GM12878 (cell line): ENCODE data around the gene EDNRA. TPM values are rescaled to one million over a fixed set of nuclear protein-coding genes. Genes with fewer than 3 reads are reported as not detected.

Experiments used
- ATAC-seq: fragments of 200-7000 bp; cut with Tn5 transposase; 3 replicates; pipeline ENCODE4 v1.9.1; 2020; ENCODE audit warnings: mild to moderate bottlenecking, moderate library complexity
- BruUV-seq: library from RNA; stranded (reverse); fragments of 400-500 nt; replicated peaks from 2 replicates; lab custom pipeline; 2021; lab: Mats Ljungman, UMichigan
- CTCF ChIA-PET: fragments of 300-600 bp; sonication (Branson Sonifier 250); formaldehyde crosslinking; extraction: SDS; loops from one replicate; lab custom pipeline; 2021; ENCODE audit warnings: inconsistent platforms; lab: Yijun Ruan, JAX
- POLR2A ChIA-PET: fragments of 350-600 bp; formaldehyde crosslinking; extraction: SDS; loops from one replicate; lab custom pipeline; 2021; ENCODE audit warnings: inconsistent platforms; lab: Charles Lee
- RAD21 ChIA-PET: fragments of 300-600 bp; sonication (Branson Sonifier 250); formaldehyde crosslinking; loops from one replicate; lab custom pipeline; 2023; ENCODE audit warnings: antibody characterized with exemption; ENCODE audit not compliant: unreplicated experiment; lab: Charles Lee
- SMC1A ChIA-PET: fragments of 300-600 bp; sonication (Branson Sonifier 250); formaldehyde crosslinking; loops from one replicate; lab custom pipeline; 2023; ENCODE audit not compliant: unreplicated experiment, uncharacterized antibody; lab: Charles Lee
- DNase-seq: peaks from one replicate; pipeline ENCODE4 v3.0.0-alpha.2; 2011; ENCODE audit warnings: low read depth, low spot score
- FAIRE-seq: peaks from 3 replicates; lab custom pipeline; 2011; peaks lifted over from hg19 to GRCh38; lab: Jason Lieb, UNC
- H2AFZ ChIP-seq: 2 replicates; pipeline ENCODE4 v1.6.0; 2011; ENCODE audit warnings: low read depth, low read length, control low read depth; ENCODE audit not compliant: control insufficient read depth
- H3K27ac ChIP-seq: 2 replicates; pipeline ENCODE4 v1.5.1; 2011; ENCODE audit warnings: control low read depth; ENCODE audit not compliant: control insufficient read depth, insufficient read depth
- H3K27me3 ChIP-seq, 2 experiments: replicated peaks in 1 of 2; 2 replicates each; pipeline versions ENCODE4 v1.6.0 to v1.6.1; 2011; ENCODE audit warnings: low read length in 1 of 2; ENCODE audit not compliant: control insufficient read depth in 2 of 2, insufficient read depth in 2 of 2
- H3K36me3 ChIP-seq, 2 experiments: 2 replicates each; pipeline ENCODE4 v1.5.1; 2011; ENCODE audit warnings: low read length in 1 of 2; ENCODE audit not compliant: control insufficient read depth in 2 of 2, insufficient read depth in 2 of 2
- H3K4me1 ChIP-seq: 2 replicates; pipeline ENCODE4 v1.6.1; 2011; ENCODE audit warnings: mild to moderate bottlenecking, low read length, moderate library complexity, mixed read lengths; ENCODE audit not compliant: control insufficient read depth, insufficient read depth
- H3K4me2 ChIP-seq: 2 replicates; pipeline ENCODE4 v1.6.0; 2011; ENCODE audit warnings: control low read depth; ENCODE audit not compliant: control insufficient read depth, insufficient read depth
- H3K4me3 ChIP-seq: fragments of 200-600 bp; sonication (generic); 2 replicates; pipeline ENCODE4 v1.5.1; 2016
- H3K79me2 ChIP-seq: 2 replicates; pipeline ENCODE4 v1.6.0; 2011; ENCODE audit warnings: low read length; ENCODE audit not compliant: control insufficient read depth, insufficient read depth
- H3K9ac ChIP-seq: 2 replicates; pipeline ENCODE4 v1.8.0; 2011; ENCODE audit warnings: low read length, control low read depth, mixed read lengths; ENCODE audit not compliant: control insufficient read depth, insufficient read depth
- H3K9me3 ChIP-seq: replicated peaks from 3 replicates; pipeline ENCODE4 v1.5.1; 2011; ENCODE audit warnings: mild to moderate bottlenecking, low read length; ENCODE audit not compliant: control insufficient read depth, insufficient read depth
- H4K20me1 ChIP-seq: 2 replicates; pipeline ENCODE4 v1.6.0; 2011; ENCODE audit not compliant: control insufficient read depth, insufficient read depth
- BCL11A ChIP-seq: IDR thresholded peaks from 2 replicates; pipeline ENCODE4 v1.6.1; 2011; ENCODE audit warnings: low read depth, low read length
- BHLHE40 ChIP-seq, 2 experiments: fragments of 450-650 bp in 1 of 2; IDR thresholded peaks; 2 replicates each; pipeline ENCODE4 v1.6.1; 2011 to 2017; ENCODE audit warnings: low read depth in 2 of 2, borderline replicate concordance in 1 of 2, improper control_type of control experiment in 1 of 2, low read length in 1 of 2, mild to moderate bottlenecking in 1 of 2
- CREB1 ChIP-seq: IDR thresholded peaks from 2 replicates; pipeline ENCODE4 v1.6.1; 2012; ENCODE audit warnings: low read depth, mild to moderate bottlenecking, inconsistent platforms
- CREM ChIP-seq: IDR thresholded peaks from 2 replicates; pipeline ENCODE4 v1.6.1; 2014; ENCODE audit warnings: antibody characterized with exemption, low read depth
- EED ChIP-seq: sonication (generic); IDR thresholded peaks from 2 replicates; pipeline ENCODE4 v1.6.1; 2016; ENCODE audit warnings: antibody characterized with exemption, low read depth
- EGR1 ChIP-seq, 2 experiments: IDR thresholded peaks; 1 replicate in 1 of 2; 2 replicates in 1 of 2; pipeline ENCODE4 v1.6.1; 2011 to 2012; ENCODE audit warnings: low read depth in 2 of 2, low read length in 2 of 2, borderline replicate concordance in 1 of 2, mild to moderate bottlenecking in 1 of 2, moderate library complexity in 1 of 2
- IRF4 ChIP-seq: IDR thresholded peaks from 2 replicates; pipeline ENCODE4 v1.6.1; 2011; ENCODE audit warnings: low read depth, low read length
- JUNB ChIP-seq: IDR thresholded peaks from 2 replicates; pipeline ENCODE4 v1.6.1; 2016; ENCODE audit warnings: antibody characterized with exemption, mild to moderate bottlenecking
- MEF2B ChIP-seq: fragments of 450-650 bp; IDR thresholded peaks from 2 replicates; pipeline ENCODE4 v1.6.1; 2018; ENCODE audit warnings: mild to moderate bottlenecking, moderate library complexity; ENCODE audit not compliant: partially characterized antibody, poor library complexity, severe bottlenecking
- NFIC ChIP-seq: IDR thresholded peaks from 2 replicates; pipeline ENCODE4 v1.6.1; 2012; ENCODE audit warnings: low read depth, mild to moderate bottlenecking, inconsistent platforms, low read length, moderate library complexity
- POU2F2 ChIP-seq: IDR thresholded peaks from 3 replicates; pipeline ENCODE4 v1.6.1; 2011; ENCODE audit warnings: low read depth, mild to moderate bottlenecking, low read length, borderline replicate concordance
- RUNX3 ChIP-seq: IDR thresholded peaks from 2 replicates; pipeline ENCODE4 v1.6.1; 2012; ENCODE audit warnings: low read length, inconsistent platforms
- SRF ChIP-seq, 2 experiments: IDR thresholded peaks; 2 replicates each; pipeline ENCODE4 v1.6.1; 2011; ENCODE audit warnings: low read depth in 2 of 2, low read length in 2 of 2, mild to moderate bottlenecking in 1 of 2, moderate library complexity in 1 of 2
- TCF12 ChIP-seq: IDR thresholded peaks from 2 replicates; pipeline ENCODE4 v1.6.1; 2011; ENCODE audit warnings: low read depth, mild to moderate bottlenecking, low read length
- TCF3 ChIP-seq: IDR thresholded peaks from 2 replicates; pipeline ENCODE4 v1.6.1; 2012; ENCODE audit warnings: low read depth, mild to moderate bottlenecking, low read length, borderline replicate concordance; ENCODE audit not compliant: insufficient read depth
- WGBS: methylation state at CpG from one replicate; pipeline ENCODE4 v1.1.6; 2016; ENCODE audit warnings: low lambda C conversion rate; ENCODE audit not compliant: insufficient replicate concordance, insufficient coverage; ENCODE audit errors: missing lambda C conversion rate; 5-methylcytosine and 5-hydroxymethylcytosine counted together
- in situ Hi-C: fragments of 300-500 bp; cut with MboI; formaldehyde crosslinking; loops from 9 replicates; pipeline ENCODE4 v1.14.3; 2018; ENCODE audit warnings: mixed read lengths
- intact Hi-C: fragments of 100-400 bp; cut with micrococcal nuclease; formaldehyde crosslinking; loops from one replicate; pipeline ENCODE4 v1.14.2; 2022; ENCODE audit not compliant: unreplicated experiment
- polyA plus RNA-seq, 11 experiments: library from polyadenylated mRNA; depleted of rRNA in 4 of 11; unstranded in 6 of 11; stranded (reverse) in 5 of 11; fragments of >200 nt; fragmentation: Nextera tagmentation in 4 of 11; fragmentation: Illumina TruSeq in 1 of 11; extraction: Ambion mirVana in 4 of 11; extraction: Trizol in 1 of 11; gene quantifications; 1 replicate in 1 of 11; 2 replicates in 10 of 11; pipeline versions ENCODE4 v1.2.1 to v1.2.3, GENCODE V29; 2011 to 2016; ENCODE audit warnings: inconsistent platforms in 2 of 11, missing spikeins in 2 of 11, low read depth in 1 of 11
- total RNA-seq, 4 experiments: library from RNA; depleted of rRNA in 3 of 4; stranded (reverse); fragments of >200 nt in 3 of 4; fragmentation: Illumina TruSeq in 1 of 4; extraction: Trizol in 1 of 4; gene quantifications; 2 replicates each; pipeline versions ENCODE4 v1.2.1 to v1.2.3, GENCODE V29; 2013 to 2021
- TF ChIP-seq, protein P1 (sequence below): IDR thresholded peaks from 2 replicates; pipeline ENCODE4 v1.6.1; 2012; ENCODE audit warnings: low read length, inconsistent platforms
- TF ChIP-seq, protein P2 (sequence below): IDR thresholded peaks from 2 replicates; pipeline ENCODE4 v1.6.1; 2012; ENCODE audit warnings: improper control_type of control experiment, low read depth, low read length; ENCODE audit not compliant: insufficient replicate concordance

Gene EDNRA
- total and polyA plus RNA-seq, 10 of the 15 experiments (the other 5 are each of a cell fraction or from before 2014, with no cell fraction given) = 0.01 to 0.32 (median 0.13) TPM

DNA sequence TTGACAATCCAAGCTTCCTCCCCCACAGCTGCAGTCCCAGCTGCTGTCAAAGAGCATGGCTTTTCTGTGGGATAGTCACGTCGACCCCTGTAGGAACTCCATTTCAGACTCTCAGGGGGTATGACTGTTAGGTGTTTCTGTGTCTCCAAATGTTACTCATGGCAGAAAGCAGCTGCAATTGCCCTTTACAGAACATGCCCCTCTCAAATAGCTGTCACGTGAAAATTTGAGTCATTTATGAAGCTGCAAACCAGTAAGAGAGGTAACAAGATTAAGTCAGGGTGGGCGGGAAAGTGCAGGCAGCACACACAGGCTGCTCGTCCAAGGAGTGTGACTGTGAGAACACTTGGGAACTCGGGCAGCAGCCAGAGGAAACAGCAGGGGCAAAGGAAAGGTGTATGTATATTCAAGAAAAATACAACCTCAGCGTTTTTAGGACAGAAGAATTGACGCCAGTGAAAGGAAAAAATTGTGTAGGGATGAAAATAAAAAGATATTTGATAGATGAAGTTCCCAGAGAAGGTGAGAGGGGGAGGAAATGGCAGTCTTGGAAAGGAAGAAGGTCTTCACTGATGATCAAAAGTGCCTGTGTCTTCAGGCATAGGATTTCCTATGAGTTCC lies 69.8 kb downstream of the EDNRA start:
- DNase-seq (peak; percentile 24), FAIRE-seq (no peak), ATAC-seq (peak; percentile 83)
- Histone ChIP-seq H3K9me3 (peaks cover 6% of the 10 kb centered on the region; the same call in 2 of the 3 replicates), H3K4me1 (peaks cover 9% of the 10 kb centered on the region), H3K4me3 (peak overlapping the region; percentile 38), H3K27me3 (no peaks in the 10 kb centered on the region), H4K20me1 (no peaks in the 10 kb centered on the region), H3K27ac (peak overlapping the region; percentile 21), H3K9ac (peak overlapping the region; percentile 3), H2AFZ (peak overlapping the region; percentile 94), H3K36me3 (no peaks in the 10 kb centered on the region), H3K79me2 (no peaks in the 10 kb centered on the region), H3K4me2 (peak overlapping the region; percentile 46)
- ChIA-PET SMC1A (interaction anchor here (1.3 to 1.8 kb wide), 2 partner anchors 10 to 398 kb away, joined by 4 to 8 read pairs; no protein-coding TSS in a partner anchor), POLR2A (no interaction called here), CTCF (interaction anchor here (0.9 to 1.3 kb wide), 3 partner anchors 32 to 316 kb away, joined by 3 to 6 read pairs (median 3); no protein-coding TSS in a partner anchor), RAD21 (interaction anchor here (1.2 to 1.9 kb wide), 2 partner anchors 32 to 36 kb away, joined by 3 to 5 read pairs; no protein-coding TSS in a partner anchor)
- in situ Hi-C loops = no loop called here
- 1% methylated on average over 8 of the region's 8 CpGs for WGBS
- BruUV-seq = no TSS peak
- intact Hi-C loops = no loop called here
- peak; percentile 74 for TF ChIP-seq NFIC
- TF ChIP-seq, protein P1, sequence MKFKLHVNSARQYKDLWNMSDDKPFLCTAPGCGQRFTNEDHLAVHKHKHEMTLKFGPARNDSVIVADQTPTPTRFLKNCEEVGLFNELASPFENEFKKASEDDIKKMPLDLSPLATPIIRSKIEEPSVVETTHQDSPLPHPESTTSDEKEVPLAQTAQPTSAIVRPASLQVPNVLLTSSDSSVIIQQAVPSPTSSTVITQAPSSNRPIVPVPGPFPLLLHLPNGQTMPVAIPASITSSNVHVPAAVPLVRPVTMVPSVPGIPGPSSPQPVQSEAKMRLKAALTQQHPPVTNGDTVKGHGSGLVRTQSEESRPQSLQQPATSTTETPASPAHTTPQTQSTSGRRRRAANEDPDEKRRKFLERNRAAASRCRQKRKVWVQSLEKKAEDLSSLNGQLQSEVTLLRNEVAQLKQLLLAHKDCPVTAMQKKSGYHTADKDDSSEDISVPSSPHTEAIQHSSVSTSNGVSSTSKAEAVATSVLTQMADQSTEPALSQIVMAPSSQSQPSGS = peak; percentile 53; the same call in 1 of the 2 replicates
- peak in 1 of 2 experiments; percentile 41; a peak in 1 of 4 replicates for TF ChIP-seq SRF (IDR thresholded peaks at IDR 0.05; ENCODE audit: low read depth in 2 of 2, low read length in 2 of 2)
- peak; percentile 77 to 78 for TF ChIP-seq BHLHE40 (IDR thresholded peaks at IDR 0.05; ENCODE audit: borderline replicate concordance in 1 of 2, low read depth in 2 of 2, low read length in 1 of 2)
- TF ChIP-seq, protein P2, sequence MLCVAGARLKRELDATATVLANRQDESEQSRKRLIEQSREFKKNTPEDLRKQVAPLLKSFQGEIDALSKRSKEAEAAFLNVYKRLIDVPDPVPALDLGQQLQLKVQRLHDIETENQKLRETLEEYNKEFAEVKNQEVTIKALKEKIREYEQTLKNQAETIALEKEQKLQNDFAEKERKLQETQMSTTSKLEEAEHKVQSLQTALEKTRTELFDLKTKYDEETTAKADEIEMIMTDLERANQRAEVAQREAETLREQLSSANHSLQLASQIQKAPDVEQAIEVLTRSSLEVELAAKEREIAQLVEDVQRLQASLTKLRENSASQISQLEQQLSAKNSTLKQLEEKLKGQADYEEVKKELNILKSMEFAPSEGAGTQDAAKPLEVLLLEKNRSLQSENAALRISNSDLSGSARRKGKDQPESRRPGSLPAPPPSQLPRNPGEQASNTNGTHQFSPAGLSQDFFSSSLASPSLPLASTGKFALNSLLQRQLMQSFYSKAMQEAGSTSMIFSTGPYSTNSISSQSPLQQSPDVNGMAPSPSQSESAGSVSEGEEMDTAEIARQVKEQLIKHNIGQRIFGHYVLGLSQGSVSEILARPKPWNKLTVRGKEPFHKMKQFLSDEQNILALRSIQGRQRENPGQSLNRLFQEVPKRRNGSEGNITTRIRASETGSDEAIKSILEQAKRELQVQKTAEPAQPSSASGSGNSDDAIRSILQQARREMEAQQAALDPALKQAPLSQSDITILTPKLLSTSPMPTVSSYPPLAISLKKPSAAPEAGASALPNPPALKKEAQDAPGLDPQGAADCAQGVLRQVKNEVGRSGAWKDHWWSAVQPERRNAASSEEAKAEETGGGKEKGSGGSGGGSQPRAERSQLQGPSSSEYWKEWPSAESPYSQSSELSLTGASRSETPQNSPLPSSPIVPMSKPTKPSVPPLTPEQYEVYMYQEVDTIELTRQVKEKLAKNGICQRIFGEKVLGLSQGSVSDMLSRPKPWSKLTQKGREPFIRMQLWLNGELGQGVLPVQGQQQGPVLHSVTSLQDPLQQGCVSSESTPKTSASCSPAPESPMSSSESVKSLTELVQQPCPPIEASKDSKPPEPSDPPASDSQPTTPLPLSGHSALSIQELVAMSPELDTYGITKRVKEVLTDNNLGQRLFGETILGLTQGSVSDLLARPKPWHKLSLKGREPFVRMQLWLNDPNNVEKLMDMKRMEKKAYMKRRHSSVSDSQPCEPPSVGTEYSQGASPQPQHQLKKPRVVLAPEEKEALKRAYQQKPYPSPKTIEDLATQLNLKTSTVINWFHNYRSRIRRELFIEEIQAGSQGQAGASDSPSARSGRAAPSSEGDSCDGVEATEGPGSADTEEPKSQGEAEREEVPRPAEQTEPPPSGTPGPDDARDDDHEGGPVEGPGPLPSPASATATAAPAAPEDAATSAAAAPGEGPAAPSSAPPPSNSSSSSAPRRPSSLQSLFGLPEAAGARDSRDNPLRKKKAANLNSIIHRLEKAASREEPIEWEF = no peak
- TF ChIP-seq MEF2B = no peak
- TF ChIP-seq TCF12 = peak; percentile 58; the same call in 1 of the 2 replicates
- TF ChIP-seq TCF3 = 0 out of 2 replicates have a peak, but pooled peaks have one; percentile 22
- 0 out of 2 replicates have a peak, but pooled peaks have one; percentile 26 for TF ChIP-seq EED
- TF ChIP-seq JUNB = peak; percentile 78
- no peak for TF ChIP-seq POU2F2
- TF ChIP-seq EGR1 (IDR thresholded peaks at IDR 0.05; ENCODE audit: borderline replicate concordance in 1 of 2, low read depth in 2 of 2, low read length in 2 of 2) = peak in 1 of 2 experiments; percentile 29; a peak in 1 of 3 replicates
- TF ChIP-seq BCL11A = peak; percentile 20; the same call in 1 of the 2 replicates
- TF ChIP-seq IRF4 = peak; percentile 62; the same call in 1 of the 2 replicates
- peak; percentile 67 for TF ChIP-seq RUNX3
- TF ChIP-seq CREM = 0 out of 2 replicates have a peak, but pooled peaks have one; percentile 42
- 0 out of 2 replicates have a peak, but pooled peaks have one; percentile 42 for TF ChIP-seq CREB1
